HG03280 (cell line): ENCODE data around the gene SRC.
A peak's percentile ranks its signal among the peaks of the same experiment; 100 is the strongest.

Experiments
- ATAC-seq: cut with Tn5 transposase; IDR thresholded peaks from one replicate; pipeline ENCODE4 v1.9.1; 2021; ENCODE audit warnings: mild to moderate bottlenecking, moderate library complexity; ENCODE audit not compliant: unreplicated experiment

The SRC gene

GRCh38 chr20:37314617-37315016 is 31.3 kb upstream of the SRC start:
- ATAC-seq = no peak

DNA sequence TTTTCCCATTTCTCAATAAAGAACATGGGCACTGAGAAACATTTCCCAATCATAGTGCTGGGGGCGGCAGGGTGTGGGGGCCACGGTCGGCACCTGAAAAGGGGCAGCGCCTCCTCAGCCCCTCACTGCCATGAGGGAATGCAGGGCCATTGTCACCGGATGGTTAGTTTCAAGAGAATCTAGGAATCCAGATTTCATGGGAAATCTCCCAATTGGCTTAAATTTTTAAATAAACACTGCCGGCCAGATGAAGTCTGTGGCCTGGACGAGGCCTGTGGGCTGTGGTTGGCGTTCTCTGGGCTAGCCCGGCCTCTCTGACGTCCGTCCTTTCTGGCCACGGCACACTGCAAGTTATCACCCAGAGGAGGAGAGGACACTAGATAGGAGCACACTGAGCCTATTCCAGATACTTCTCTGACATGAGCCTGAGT is 30.9 kb upstream of the SRC start:
- no peak for ATAC-seq

DNA sequence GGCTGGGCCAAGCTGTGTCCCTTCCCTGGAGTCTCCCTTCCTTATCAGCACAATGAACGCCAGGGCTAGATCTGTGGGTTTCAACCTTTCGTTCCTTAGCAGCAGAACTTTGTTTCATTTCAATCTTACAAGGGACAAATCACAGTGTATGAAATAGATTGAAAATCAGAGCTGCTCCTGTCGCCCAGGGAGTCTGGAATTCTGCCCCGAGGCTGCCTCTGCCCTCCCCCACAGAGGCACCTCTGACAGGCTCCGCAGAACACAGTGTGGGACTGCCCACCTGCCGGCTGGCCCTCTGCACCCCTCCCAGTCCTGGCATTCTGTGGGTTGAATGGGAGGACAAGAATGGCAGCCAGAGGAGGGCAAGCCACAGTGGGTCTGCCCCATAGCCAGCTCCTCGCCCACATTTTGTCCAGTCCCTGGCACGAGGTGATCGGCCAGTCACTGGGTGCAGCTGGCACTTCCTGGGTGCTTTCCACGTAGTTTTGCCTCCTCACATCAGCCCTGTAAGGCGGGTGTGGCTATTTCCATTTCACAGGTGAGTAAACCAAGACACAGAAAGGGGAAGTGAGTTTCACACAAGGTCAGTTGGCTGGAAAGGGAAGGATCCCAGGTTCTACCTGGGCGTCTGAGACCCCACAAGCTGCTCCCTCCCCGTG is 30.4 kb upstream of the SRC start:
- peak; percentile 42 for ATAC-seq

DNA sequence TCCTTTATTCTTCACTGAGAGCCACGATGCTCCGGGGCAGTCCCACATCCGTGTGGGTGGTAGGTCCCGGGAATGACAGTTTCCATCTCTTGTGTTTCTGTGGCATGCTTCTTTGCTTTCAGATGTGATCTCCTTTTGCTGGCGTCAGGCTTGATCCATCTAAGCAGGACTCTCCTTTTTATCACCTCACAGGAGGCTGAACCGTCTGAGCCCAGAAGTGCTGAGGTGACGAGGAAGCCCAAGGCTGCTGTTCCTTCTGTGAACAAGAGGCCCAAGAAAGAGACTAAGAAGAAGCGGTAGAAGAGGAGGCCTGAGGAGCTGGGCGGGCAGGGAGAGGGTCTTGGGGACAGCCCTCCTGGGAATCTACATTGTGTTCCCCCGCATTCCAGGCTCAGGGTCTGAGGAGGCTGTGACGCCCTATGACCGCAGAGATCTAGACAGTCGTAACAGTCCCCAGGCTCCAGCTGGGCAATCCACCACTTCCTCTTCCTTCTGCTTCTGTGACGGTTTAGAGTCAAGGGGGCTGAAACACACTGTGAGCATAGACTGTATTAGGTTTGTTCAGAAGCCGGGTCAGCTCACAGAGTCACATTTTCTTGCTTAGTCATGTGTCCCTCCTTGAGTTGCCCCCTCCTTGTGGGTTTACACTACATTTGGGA is 29.7 kb upstream of the SRC start:
- peak; percentile 68 for ATAC-seq

- ATAC-seq = no peak
Observed at GRCh38 chr20:37316775-37317170, 29.2 kb upstream of the SRC start.

DNA sequence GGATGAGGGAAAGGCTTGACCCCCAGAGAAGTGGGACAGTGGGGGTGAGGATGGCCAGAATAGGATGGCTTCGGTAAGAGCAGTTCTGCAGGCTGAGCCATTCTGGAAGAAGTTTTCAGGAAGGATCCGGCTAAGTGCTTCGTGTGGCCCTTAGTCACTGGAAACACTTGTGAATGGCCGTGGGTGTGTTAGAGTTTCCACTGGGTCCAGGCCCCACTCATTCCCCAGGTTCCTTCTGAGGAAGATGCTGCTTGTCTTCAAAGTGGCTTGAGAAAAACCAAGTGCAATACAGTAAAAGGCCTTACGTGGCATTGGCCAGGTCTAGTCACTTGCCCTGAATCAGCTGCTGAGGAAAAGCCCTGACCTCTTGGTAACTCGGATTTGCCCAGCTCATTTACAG is 28.6 kb upstream of the SRC start:
- ATAC-seq = no peak

DNA sequence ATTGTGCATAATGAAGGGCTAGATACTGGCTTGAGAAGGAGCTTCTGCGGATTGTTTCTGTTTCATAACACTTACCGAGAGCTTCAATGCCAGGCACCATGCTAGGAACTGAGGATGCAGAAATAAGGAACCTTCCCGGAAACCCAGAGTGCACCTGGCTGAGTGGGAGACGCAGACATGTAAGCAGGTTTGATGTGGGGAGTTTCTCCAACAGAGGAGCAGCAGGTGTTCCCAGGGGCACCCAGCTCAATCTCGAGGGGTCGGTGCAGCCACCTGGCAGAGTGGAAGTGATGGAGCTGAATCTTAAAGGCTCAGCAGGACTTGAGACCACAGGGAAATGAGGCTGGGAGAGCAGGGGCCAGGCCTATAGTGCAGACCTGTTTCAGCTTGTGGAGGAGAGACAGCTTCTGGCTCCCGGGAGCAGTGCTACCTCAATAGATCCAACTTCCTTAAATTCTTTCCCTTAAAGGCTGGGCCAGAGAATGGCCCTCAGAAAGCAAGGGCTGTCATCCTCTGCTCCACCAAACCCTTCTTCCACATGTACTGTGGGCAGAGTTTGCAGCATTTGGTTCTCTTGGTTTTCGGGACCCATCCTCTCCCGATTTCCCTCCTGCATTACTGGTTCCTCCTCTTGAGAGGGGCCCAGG is 27.8 kb upstream of the SRC start:
- ATAC-seq = no peak

DNA sequence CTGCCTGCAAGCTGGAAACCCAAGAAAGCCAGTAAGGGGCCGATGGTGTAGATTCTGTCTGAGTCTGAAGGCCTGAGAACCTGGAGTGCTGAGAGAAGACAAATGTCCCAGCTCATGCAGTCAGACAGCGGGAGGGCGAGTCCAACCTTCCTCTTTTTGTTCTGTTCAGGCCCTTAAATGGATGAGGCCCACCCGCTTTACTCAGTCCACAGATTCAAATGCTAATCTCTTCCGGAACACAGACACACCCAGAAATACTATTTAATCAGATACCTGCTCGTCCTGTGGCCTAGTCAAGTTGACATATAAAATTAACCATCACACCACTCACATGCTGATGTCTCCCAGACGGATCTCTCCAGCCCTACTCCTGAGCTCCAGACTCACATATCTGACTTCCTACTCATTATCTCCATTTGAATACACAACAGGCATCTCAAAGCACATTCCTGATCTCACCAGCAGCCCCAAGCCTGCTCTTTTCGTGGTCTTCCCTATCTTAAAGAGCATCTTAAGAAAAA is 26.7 kb upstream of the SRC start:
- no peak for ATAC-seq

DNA sequence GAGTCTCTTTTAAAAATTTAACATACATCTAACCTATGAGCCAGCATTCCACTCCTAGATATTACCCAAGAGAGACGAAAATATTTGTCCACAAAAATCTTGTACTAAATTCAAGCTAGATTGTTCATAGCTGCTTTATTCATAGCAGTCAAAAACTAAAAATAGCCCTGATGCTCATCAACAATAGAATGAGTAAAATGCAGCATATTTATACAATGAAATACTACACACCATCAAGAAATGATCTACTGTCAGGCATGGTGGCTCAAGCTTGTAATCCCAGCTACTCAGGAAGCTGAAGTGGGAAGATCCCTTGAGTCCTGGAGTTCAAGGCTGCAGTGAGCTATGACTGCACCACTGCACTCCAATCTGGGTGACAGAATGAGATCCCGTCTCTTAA is 22.0 kb upstream of the SRC start:
- ATAC-seq = no peak

DNA sequence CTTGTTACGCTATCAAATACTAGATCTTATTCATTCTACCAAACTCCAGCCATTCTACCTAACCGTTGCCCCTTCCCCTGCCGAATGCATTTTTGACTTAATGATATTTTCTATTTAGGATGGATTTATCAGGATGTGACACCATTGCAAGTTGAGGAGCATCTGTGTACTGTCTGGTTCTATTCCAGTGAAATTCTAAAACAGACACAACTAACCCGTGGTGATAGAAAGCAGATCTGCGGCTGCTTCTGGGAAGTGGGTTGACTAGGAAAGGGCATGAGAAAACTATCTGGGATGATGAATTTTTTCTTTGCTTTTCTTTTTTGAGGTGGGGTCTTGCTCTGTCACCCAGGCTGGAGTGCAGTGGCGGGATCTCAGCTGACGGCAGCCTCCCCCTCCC is 20.7 kb upstream of the SRC start:
- ATAC-seq = no peak

GRCh38 chr20:37326666-37327065 is 19.3 kb upstream of the SRC start:
- ATAC-seq = no peak

DNA sequence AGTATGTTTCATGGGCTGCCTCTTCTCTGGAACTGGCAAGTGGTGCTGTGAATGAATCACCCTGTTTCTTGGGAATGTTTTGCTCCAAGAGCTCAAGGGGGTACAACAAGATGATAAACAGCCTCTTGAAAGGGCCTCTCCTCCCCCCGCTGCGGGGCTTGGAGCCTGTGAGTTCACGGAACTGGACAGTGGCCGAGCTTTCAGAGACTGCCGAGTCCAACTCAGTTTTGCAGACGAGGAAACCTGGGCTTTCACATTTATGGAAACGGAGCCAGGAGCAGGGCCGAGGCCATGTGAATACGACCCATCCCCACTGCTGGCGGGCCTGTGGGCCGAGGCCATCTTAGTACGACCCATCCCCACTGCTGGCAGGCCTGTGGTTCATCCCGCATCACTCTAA is 18.2 kb upstream of the SRC start:
- no peak for ATAC-seq

GRCh38 chr20:37328149-37328945 is 17.6 kb upstream of the SRC start:
- no peak for ATAC-seq

GRCh38 chr20:37329481-37330165 is 16.3 kb upstream of the SRC start:
- ATAC-seq = no peak

GRCh38 chr20:37330316-37330715 is 15.6 kb upstream of the SRC start:
- ATAC-seq = no peak

- no peak for ATAC-seq
Observed at GRCh38 chr20:37331060-37331857, 14.7 kb upstream of the SRC start.

DNA sequence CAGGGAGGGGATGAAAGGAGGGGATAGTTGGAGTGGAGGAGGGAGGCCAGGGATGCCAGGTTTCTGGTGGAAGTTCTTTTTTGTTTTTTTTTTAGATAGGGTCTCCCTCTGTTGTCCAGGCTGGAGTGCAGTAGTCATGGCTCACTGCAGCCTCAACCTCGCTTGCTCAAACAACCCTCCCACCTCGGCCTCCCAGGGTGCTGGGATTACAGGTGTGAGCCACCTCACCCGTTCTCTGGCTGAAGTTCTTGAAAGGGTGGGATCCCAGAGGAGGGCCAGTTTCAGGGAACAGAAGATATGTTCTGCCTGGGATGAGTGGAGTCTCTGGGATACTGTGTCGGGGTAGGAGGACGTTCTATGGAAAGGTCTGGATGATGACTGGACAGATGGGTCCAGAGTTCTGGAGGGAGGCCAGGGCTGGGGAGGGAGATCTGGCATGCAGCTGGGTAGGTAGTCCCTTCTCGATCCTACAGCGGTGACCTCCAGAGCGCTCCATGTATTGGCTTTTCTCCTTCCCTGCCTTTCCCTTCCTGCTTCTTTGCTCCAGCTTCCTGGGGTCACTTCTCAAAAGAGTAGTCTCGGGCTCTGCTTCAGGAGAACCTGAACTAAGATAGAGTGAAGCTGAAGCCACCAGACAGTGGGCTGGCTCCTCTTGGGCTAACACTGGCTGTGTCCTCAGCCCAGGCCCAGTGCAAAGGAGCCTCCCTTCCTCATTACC is 12.7 kb upstream of the SRC start:
- no peak for ATAC-seq

DNA sequence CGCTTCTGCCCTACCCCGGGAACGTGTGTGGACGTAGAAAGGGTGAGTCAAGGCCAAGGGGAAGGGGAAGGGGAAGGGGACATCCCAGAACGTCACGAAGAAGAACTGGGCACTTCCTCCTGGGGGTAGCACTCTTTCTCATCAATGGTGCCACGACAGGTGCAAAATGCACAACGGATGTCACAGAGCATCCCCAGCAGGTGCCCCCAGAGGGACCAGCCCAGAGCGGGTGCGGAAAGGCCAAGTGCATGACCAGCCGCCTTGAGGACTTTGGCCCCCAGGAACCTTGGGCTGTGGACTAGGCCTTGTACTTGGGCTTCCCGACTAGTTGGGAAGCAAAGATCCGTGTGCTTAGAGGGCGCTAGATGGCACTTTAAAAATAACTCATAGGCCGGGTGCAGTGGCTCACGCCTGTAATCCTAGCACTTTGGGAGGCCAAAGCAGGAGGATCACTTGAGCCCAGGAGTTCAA is 12.1 kb upstream of the SRC start:
- ATAC-seq = no peak

DNA sequence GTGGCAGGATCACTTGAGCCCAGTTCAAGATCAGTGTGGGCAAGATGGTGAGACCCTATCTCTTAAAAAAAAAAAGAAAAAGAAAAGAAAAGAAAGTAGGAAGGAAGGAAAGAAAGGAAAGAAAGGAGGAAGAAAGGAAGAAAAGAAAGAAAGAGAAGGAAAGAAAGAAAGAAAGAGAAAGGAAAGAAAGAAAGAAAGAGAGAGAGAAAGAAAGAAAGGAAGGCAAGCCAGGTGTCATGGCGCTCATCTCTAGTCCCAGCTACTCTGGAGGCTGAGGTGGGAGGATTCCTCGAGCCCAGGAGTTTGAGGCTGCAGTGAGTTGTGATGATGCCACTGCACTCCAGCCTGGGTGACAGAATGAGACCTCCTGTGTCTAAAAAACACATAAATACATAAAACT is 11.5 kb upstream of the SRC start:
- ATAC-seq = no peak
